GM23338 (cell line): ENCODE data around the gene LAPTM5. TPM values are rescaled to one million over a fixed set of nuclear protein-coding genes. Genes with fewer than 3 reads are reported as not detected.

Experiments used
- ATAC-seq: fragments of 200-7000 bp; cut with Tn5 transposase; 3 replicates; pipeline ENCODE4 v1.9.1; 2020
- DNase-seq: peaks from one replicate; pipeline ENCODE4 v3.0.0-alpha.2; 2015; ENCODE audit warnings: low spot score
- H2AFZ ChIP-seq: fragments of 200-600 bp; sonication (generic); 2 replicates; pipeline ENCODE4 v1.8.0; 2016; ENCODE audit warnings: antibody characterized with exemption, mild to moderate bottlenecking, moderate library complexity
- H3F3A ChIP-seq: fragments of 200-600 bp; sonication (generic); replicated peaks from 2 replicates; pipeline ENCODE4 v1.8.0; 2017; ENCODE audit warnings: antibody characterized with exemption, mixed run types, low read depth
- H3K27ac ChIP-seq: fragments of 200-600 bp; sonication (generic); 2 replicates; pipeline ENCODE4 v1.6.1; 2016; ENCODE audit warnings: low read depth
- H3K27me3 ChIP-seq: fragments of 200-600 bp; sonication (generic); 2 replicates; pipeline ENCODE4 v1.8.0; 2016; ENCODE audit warnings: mild to moderate bottlenecking, mixed run types, moderate library complexity; ENCODE audit not compliant: insufficient read depth
- H3K36me3 ChIP-seq: fragments of 200-600 bp; sonication (generic); 2 replicates; pipeline ENCODE4 v1.8.0; 2016; ENCODE audit warnings: mild to moderate bottlenecking; ENCODE audit not compliant: insufficient read depth
- H3K4me1 ChIP-seq: fragments of 200-600 bp; sonication (generic); 2 replicates; pipeline ENCODE4 v1.8.0; 2016; ENCODE audit warnings: mild to moderate bottlenecking, moderate library complexity; ENCODE audit not compliant: insufficient read depth
- H3K4me2 ChIP-seq: fragments of 200-600 bp; sonication (generic); 2 replicates; pipeline ENCODE4 v1.7.1; 2017; ENCODE audit warnings: mixed run types
- H3K4me3 ChIP-seq: fragments of 200-600 bp; sonication (generic); 2 replicates; pipeline ENCODE4 v1.6.1; 2016; ENCODE audit warnings: mixed run types
- H3K79me2 ChIP-seq: fragments of 200-600 bp; sonication (generic); replicated peaks from 2 replicates; pipeline ENCODE4 v1.8.0; 2017; ENCODE audit warnings: mild to moderate bottlenecking; ENCODE audit not compliant: insufficient read depth
- H3K9me2 ChIP-seq: fragments of 200-600 bp; sonication (generic); 2 replicates; pipeline ENCODE4 v1.8.0; 2017; ENCODE audit not compliant: insufficient read depth
- H4K20me1 ChIP-seq: fragments of 200-600 bp; sonication (generic); replicated peaks from 2 replicates; pipeline ENCODE4 v1.8.0; 2017; ENCODE audit warnings: mild to moderate bottlenecking; ENCODE audit not compliant: insufficient read depth
- H3K27ac Mint-ChIP-seq: 2 replicates; pipeline ENCODE4 v1.8.0; 2020; ENCODE audit warnings: inconsistent platforms, mild to moderate bottlenecking, moderate library complexity, mixed read lengths
- H3K27me3 Mint-ChIP-seq: 3 replicates; pipeline ENCODE4 v1.8.0; 2022; ENCODE audit warnings: low read depth, mild to moderate bottlenecking, moderate library complexity, mixed read lengths, inconsistent platforms; ENCODE audit not compliant: insufficient read depth, poor library complexity
- H3K36me3 Mint-ChIP-seq: 3 replicates; pipeline ENCODE4 v1.8.0; 2021; ENCODE audit warnings: low read depth, mild to moderate bottlenecking, inconsistent platforms, moderate library complexity, mixed read lengths
- H3K4me1 Mint-ChIP-seq: 3 replicates; pipeline ENCODE4 v1.8.0; 2020; ENCODE audit warnings: mild to moderate bottlenecking, inconsistent platforms, mixed read lengths
- H3K4me3 Mint-ChIP-seq: 3 replicates; pipeline ENCODE4 v1.8.0; 2021; ENCODE audit warnings: moderate library complexity, mild to moderate bottlenecking, inconsistent platforms, mixed read lengths
- H3K9me3 Mint-ChIP-seq: 3 replicates; pipeline ENCODE4 v1.8.0; 2020; ENCODE audit warnings: moderate library complexity, mild to moderate bottlenecking, inconsistent platforms, mixed read lengths
- polyA plus RNA-seq: library from polyadenylated mRNA; unstranded; fragments of >200 nt; fragmentation: Nextera tagmentation; extraction: Ambion mirVana; gene quantifications from 2 replicates; pipeline ENCODE4 v1.2.1, GENCODE V29; 2016
- total RNA-seq: library from RNA; depleted of rRNA; stranded (reverse); fragments of >200 nt; shearing (Covaris generic); gene quantifications from 2 replicates; pipeline ENCODE4 v1.2.3, GENCODE V29; 2014
- TF ChIP-seq, protein P1 (sequence below), 2 experiments: fragments of 200-600 bp in 1 of 2; sonication (generic) in 1 of 2; conservative IDR thresholded peaks; 2 replicates each; pipeline versions ENCODE4 v1.5.1 to v1.6.1; 2016 to 2017; ENCODE audit warnings: antibody characterized with exemption in 2 of 2, low read depth in 2 of 2, mild to moderate bottlenecking in 2 of 2, moderate library complexity in 1 of 2
- TF ChIP-seq, protein P2 (sequence below): fragments of 250-450 bp; sonication (Bioruptor Pico); IDR thresholded peaks from 2 replicates; pipeline ENCODE4 v1.5.0; 2020; ENCODE audit warnings: mild to moderate bottlenecking, moderate library complexity

LAPTM5 gene
- total and polyA plus RNA-seq, 2 experiments from 2014 or later: 0.21 TPM; not detected in 1

DNA sequence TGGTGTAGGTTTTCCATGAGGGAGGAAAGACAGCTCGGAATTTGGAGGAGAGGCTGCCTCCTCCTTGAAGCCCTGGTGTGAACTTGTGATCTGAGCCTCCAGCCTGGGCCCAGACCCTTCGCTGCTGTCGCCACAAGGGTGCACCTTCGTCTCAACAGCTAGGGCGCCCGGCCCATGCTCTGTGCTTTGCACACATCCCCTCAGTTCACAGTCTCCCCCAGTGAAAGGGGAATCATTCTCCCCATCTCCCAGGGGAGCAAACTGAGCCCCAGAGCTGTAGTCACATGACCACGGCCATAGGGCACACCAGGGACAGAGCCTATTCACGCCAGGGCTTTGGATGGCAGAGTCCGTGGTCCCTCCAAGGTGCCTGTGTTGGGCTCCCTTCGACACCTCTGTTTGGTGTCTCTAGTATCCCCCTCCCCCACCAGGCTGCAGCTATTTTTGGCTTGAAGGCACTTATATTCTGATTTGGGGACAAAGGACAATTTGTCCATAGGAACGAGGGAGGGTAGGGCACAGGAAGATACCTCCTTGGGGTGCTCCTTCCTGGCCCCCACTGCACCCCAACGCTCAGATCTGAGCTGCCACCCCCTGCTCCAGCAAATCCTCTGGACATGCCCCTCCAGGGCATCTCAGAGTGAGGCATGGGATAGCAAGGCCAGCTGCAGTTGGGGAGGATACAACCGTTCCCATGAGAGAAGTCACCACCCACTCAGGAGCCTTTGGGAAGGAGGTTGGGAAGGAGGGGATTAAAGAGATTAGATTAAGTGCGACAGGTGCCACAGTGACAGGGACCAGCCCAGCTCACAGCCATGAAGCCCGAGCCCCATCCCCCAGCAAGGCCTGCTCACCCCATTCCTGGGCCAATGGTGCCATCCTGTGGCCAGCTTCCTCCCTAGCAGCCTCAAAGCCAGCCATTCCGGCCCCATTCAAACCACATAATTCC is 49.9 kb downstream of the LAPTM5 start (continued):
- TF ChIP-seq, protein P1, sequence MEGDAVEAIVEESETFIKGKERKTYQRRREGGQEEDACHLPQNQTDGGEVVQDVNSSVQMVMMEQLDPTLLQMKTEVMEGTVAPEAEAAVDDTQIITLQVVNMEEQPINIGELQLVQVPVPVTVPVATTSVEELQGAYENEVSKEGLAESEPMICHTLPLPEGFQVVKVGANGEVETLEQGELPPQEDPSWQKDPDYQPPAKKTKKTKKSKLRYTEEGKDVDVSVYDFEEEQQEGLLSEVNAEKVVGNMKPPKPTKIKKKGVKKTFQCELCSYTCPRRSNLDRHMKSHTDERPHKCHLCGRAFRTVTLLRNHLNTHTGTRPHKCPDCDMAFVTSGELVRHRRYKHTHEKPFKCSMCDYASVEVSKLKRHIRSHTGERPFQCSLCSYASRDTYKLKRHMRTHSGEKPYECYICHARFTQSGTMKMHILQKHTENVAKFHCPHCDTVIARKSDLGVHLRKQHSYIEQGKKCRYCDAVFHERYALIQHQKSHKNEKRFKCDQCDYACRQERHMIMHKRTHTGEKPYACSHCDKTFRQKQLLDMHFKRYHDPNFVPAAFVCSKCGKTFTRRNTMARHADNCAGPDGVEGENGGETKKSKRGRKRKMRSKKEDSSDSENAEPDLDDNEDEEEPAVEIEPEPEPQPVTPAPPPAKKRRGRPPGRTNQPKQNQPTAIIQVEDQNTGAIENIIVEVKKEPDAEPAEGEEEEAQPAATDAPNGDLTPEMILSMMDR (conservative IDR thresholded peaks at IDR 0.05; ENCODE audit: low read depth in 2 of 2): peak; percentile 88 to 98

DNA sequence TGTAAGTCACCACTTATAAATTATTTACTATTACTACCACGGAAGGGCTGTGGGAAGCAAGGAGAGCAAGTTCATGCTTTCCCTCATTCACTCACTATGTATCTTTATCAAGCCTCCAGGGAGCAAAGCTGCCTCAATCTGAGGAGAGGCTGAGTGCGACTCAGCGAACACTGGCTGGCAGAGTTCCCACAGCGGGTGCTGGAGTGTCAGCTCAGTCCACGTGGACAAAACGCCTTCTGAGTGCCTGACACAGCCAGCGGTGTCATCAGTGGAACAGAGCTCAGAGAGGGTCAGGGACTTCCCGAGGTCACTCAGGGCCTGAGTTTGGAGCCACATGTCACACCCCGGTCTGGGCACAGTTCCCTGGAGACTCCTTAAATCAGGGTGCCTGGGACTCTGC is 51.0 kb downstream of the LAPTM5 start:
- H2AFZ ChIP-seq: no peak overlapping the region
- Mint-ChIP-seq H3K4me1 (no peaks in the 10 kb centered on the region), H3K9me3 (no peaks in the 10 kb centered on the region), H3K27me3 (peaks cover 3% of the 10 kb centered on the region), H3K4me3 (no peak overlapping the region), H3K27ac (no peak overlapping the region), H3K36me3 (no peaks in the 10 kb centered on the region)
- H3K27ac ChIP-seq: no peak overlapping the region
- no peaks in the 10 kb centered on the region for H3K79me2 ChIP-seq
- DNase-seq (no peak), ATAC-seq (no peak)
- H4K20me1 ChIP-seq: no peaks in the 10 kb centered on the region
- H3K4me2 ChIP-seq: no peak overlapping the region
- TF ChIP-seq, protein P2, sequence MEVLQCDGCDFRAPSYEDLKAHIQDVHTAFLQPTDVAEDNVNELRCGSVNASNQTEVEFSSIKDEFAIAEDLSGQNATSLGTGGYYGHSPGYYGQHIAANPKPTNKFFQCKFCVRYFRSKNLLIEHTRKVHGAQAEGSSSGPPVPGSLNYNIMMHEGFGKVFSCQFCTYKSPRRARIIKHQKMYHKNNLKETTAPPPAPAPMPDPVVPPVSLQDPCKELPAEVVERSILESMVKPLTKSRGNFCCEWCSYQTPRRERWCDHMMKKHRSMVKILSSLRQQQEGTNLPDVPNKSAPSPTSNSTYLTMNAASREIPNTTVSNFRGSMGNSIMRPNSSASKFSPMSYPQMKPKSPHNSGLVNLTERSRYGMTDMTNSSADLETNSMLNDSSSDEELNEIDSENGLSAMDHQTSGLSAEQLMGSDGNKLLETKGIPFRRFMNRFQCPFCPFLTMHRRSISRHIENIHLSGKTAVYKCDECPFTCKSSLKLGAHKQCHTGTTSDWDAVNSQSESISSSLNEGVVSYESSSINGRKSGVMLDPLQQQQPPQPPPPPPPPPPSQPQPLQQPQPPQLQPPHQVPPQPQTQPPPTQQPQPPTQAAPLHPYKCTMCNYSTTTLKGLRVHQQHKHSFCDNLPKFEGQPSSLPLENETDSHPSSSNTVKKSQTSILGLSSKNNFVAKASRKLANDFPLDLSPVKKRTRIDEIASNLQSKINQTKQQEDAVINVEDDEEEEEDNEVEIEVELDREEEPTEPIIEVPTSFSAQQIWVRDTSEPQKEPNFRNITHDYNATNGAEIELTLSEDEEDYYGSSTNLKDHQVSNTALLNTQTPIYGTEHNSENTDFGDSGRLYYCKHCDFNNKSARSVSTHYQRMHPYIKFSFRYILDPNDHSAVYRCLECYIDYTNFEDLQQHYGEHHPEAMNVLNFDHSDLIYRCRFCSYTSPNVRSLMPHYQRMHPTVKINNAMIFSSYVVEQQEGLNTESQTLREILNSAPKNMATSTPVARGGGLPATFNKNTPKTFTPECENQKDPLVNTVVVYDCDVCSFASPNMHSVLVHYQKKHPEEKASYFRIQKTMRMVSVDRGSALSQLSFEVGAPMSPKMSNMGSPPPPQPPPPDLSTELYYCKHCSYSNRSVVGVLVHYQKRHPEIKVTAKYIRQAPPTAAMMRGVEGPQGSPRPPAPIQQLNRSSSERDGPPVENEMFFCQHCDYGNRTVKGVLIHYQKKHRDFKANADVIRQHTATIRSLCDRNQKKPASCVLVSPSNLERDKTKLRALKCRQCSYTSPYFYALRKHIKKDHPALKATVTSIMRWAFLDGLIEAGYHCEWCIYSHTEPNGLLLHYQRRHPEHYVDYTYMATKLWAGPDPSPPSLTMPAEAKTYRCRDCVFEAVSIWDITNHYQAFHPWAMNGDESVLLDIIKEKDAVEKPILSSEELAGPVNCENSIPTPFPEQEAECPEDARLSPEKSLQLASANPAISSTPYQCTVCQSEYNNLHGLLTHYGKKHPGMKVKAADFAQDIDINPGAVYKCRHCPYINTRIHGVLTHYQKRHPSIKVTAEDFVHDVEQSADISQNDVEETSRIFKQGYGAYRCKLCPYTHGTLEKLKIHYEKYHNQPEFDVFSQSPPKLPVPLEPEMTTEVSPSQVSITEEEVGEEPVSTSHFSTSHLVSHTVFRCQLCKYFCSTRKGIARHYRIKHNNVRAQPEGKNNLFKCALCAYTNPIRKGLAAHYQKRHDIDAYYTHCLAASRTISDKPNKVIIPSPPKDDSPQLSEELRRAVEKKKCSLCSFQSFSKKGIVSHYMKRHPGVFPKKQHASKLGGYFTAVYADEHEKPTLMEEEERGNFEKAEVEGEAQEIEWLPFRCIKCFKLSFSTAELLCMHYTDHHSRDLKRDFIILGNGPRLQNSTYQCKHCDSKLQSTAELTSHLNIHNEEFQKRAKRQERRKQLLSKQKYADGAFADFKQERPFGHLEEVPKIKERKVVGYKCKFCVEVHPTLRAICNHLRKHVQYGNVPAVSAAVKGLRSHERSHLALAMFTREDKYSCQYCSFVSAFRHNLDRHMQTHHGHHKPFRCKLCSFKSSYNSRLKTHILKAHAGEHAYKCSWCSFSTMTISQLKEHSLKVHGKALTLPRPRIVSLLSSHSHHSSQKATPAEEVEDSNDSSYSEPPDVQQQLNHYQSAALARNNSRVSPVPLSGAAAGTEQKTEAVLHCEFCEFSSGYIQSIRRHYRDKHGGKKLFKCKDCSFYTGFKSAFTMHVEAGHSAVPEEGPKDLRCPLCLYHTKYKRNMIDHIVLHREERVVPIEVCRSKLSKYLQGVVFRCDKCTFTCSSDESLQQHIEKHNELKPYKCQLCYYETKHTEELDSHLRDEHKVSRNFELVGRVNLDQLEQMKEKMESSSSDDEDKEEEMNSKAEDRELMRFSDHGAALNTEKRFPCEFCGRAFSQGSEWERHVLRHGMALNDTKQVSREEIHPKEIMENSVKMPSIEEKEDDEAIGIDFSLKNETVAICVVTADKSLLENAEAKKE: no peak
- H3F3A ChIP-seq: no peaks in the 10 kb centered on the region
- no peak overlapping the region for H3K4me3 ChIP-seq
- no peaks in the 10 kb centered on the region for H3K36me3 ChIP-seq
- peaks cover 3% of the 10 kb centered on the region; the same call in 1 of the 2 replicates for H3K4me1 ChIP-seq
- peaks cover 9% of the 10 kb centered on the region; the same call in 1 of the 2 replicates for H3K9me2 ChIP-seq
- no peaks in the 10 kb centered on the region for H3K27me3 ChIP-seq
